Endothelial cell of umbilical vein (primary cell): Measurements from ENCODE around the gene ANKMY1. TPM values are rescaled to one million over a fixed set of nuclear protein-coding genes. Genes with fewer than 3 reads are reported as not detected.

Experiments
- BruUV-seq: library from RNA; stranded (reverse); fragments of 400-500 nt; replicated peaks from 2 replicates; lab custom pipeline; 2021; lab: Mats Ljungman, UMichigan
- CTCF ChIA-PET: fragments of 300-600, 350-600 bp; sonication (Branson Sonifier 250); formaldehyde crosslinking; loops from one replicate; lab custom pipeline; 2021; ENCODE audit warnings: antibody characterized with exemption, inconsistent platforms; lab: Charles Lee
- POLR2A ChIA-PET: fragments of 300-600, 350-600 bp; sonication (Branson Sonifier 250); formaldehyde crosslinking; loops from one replicate; lab custom pipeline; 2021; ENCODE audit warnings: antibody characterized with exemption, inconsistent platforms; lab: Charles Lee
- DNase-seq: peaks from one replicate; pipeline ENCODE4 v3.0.0-alpha.2; 2011; ENCODE audit warnings: low read depth, low spot score
- FAIRE-seq: peaks from 2 replicates; lab custom pipeline; 2011; peaks lifted over from hg19 to GRCh38; lab: Jason Lieb, UNC
- H2AFZ ChIP-seq: 2 replicates; pipeline ENCODE4 v1.6.0; 2012; ENCODE audit warnings: low read depth, low read length, control low read depth, inconsistent platforms
- H3K27ac ChIP-seq: 2 replicates; pipeline ENCODE4 v1.5.1; 2011; ENCODE audit warnings: low read depth, mild to moderate bottlenecking, control low read depth, low read length, moderate library complexity; ENCODE audit not compliant: insufficient read depth
- H3K27me3 ChIP-seq, 2 experiments: 2 replicates each; pipeline versions ENCODE4 v1.6.0 to v1.6.1; 2011; ENCODE audit warnings: low read length in 2 of 2, mixed read lengths in 1 of 2; ENCODE audit not compliant: control insufficient read depth in 2 of 2, insufficient read depth in 2 of 2
- H3K36me3 ChIP-seq, 2 experiments: 2 replicates in 1 of 2; 3 replicates in 1 of 2; pipeline ENCODE4 v1.5.1; 2011; ENCODE audit warnings: low read length in 2 of 2, mild to moderate bottlenecking in 1 of 2, moderate library complexity in 1 of 2; ENCODE audit not compliant: control insufficient read depth in 2 of 2, insufficient read depth in 2 of 2; ENCODE audit errors: extremely low read depth in 1 of 2
- H3K4me1 ChIP-seq: 3 replicates; pipeline ENCODE4 v1.5.1; 2011; ENCODE audit warnings: mild to moderate bottlenecking, low read length; ENCODE audit not compliant: control insufficient read depth, insufficient read depth; ENCODE audit errors: extremely low read depth
- H3K4me2 ChIP-seq: 2 replicates; pipeline ENCODE4 v1.6.1; 2011; ENCODE audit warnings: low read length, control low read depth, mixed read lengths; ENCODE audit not compliant: insufficient read depth
- H3K4me3 ChIP-seq, 3 experiments: fragments of 200-600 bp in 1 of 3; sonication (generic), shearing (Covaris generic) in 1 of 3; replicated peaks in 1 of 3; 2 replicates each; pipeline ENCODE4 v1.5.1; 2011 to 2016; ENCODE audit warnings: control low read depth in 3 of 3, low read length in 3 of 3, mild to moderate bottlenecking in 2 of 3, inconsistent platforms in 1 of 3, low read depth in 1 of 3, moderate library complexity in 1 of 3; ENCODE audit not compliant: insufficient read depth in 1 of 3
- H3K79me2 ChIP-seq: 2 replicates; pipeline ENCODE4 v1.6.0; 2012; ENCODE audit warnings: low read length, inconsistent platforms; ENCODE audit not compliant: control insufficient read depth, insufficient read depth
- H3K9ac ChIP-seq: replicated peaks from 2 replicates; pipeline ENCODE3; 2011; ENCODE audit warnings: low read length, control low read depth; ENCODE audit not compliant: insufficient read depth; ENCODE audit errors: extremely low read depth
- H3K9me1 ChIP-seq: replicated peaks from 3 replicates; pipeline ENCODE4 v1.6.0; 2011; ENCODE audit warnings: mild to moderate bottlenecking, low read length; ENCODE audit not compliant: control insufficient read depth, insufficient read depth; ENCODE audit errors: extremely low read depth
- H3K9me3 ChIP-seq: replicated peaks from 2 replicates; pipeline ENCODE4 v1.5.1; 2012; ENCODE audit warnings: low read length, inconsistent platforms; ENCODE audit not compliant: control insufficient read depth, insufficient read depth
- H4K20me1 ChIP-seq: replicated peaks from 2 replicates; pipeline ENCODE3; 2011; ENCODE audit warnings: mild to moderate bottlenecking, low read length; ENCODE audit not compliant: control insufficient read depth, insufficient read depth; ENCODE audit errors: extremely low read depth
- CTCF ChIP-seq, 2 donors: IDR thresholded peaks; 1 replicate in 1 of 2; 2 replicates in 1 of 2; pipeline ENCODE4 v1.5.1; 2011; ENCODE audit warnings: low read length in 2 of 2, mild to moderate bottlenecking in 2 of 2, moderate library complexity in 2 of 2, control low read depth in 1 of 2, inconsistent platforms in 1 of 2, low read depth in 1 of 2; ENCODE audit not compliant: insufficient read depth in 1 of 2; ENCODE audit errors: extremely low read depth in 1 of 2
- EZH2 ChIP-seq: IDR thresholded peaks from 2 replicates; pipeline ENCODE4 v1.6.1; 2012; ENCODE audit warnings: borderline replicate concordance, low read depth, mild to moderate bottlenecking, moderate library complexity, low read length, inconsistent platforms; ENCODE audit not compliant: severe bottlenecking
- FOS ChIP-seq: IDR thresholded peaks from 2 replicates; pipeline ENCODE4 v1.6.1; 2011; ENCODE audit warnings: mild to moderate bottlenecking, low read length, moderate library complexity, borderline replicate concordance; ENCODE audit not compliant: insufficient read depth
- GATA2 ChIP-seq: IDR thresholded peaks from 2 replicates; pipeline ENCODE4 v1.7.0; 2011; ENCODE audit warnings: low read depth, mild to moderate bottlenecking, moderate library complexity, mixed read lengths, low read length; ENCODE audit not compliant: insufficient read length, insufficient read depth
- JUN ChIP-seq: IDR thresholded peaks from 2 replicates; pipeline ENCODE4 v1.6.1; 2011; ENCODE audit warnings: borderline replicate concordance, low read depth; ENCODE audit not compliant: insufficient read length, insufficient read depth
- MAX ChIP-seq: IDR thresholded peaks from 2 replicates; pipeline ENCODE4 v1.6.1; 2011; ENCODE audit not compliant: insufficient read depth, insufficient read length
- MYC ChIP-seq: IDR thresholded peaks from one replicate; pipeline ENCODE4 v1.6.1; 2011; ENCODE audit warnings: mild to moderate bottlenecking, low read depth, low read length
- POLR2A ChIP-seq: IDR thresholded peaks from 2 replicates; pipeline ENCODE4 v1.6.1; 2012; ENCODE audit warnings: low read depth, mild to moderate bottlenecking, control low read depth, low read length
- POLR2AphosphoS5 ChIP-seq: IDR thresholded peaks from 2 replicates; pipeline ENCODE4 v1.6.1; 2012; ENCODE audit warnings: low read depth, mild to moderate bottlenecking, control low read depth, low read length, moderate library complexity; ENCODE audit not compliant: insufficient read depth
- dilution Hi-C: fragments of 300-500 bp; cut with MboI; formaldehyde crosslinking; loops from one replicate; pipeline ENCODE4 v1.15.0; 2019; ENCODE audit warnings: low sequenced_read_pairs; ENCODE audit not compliant: extremely low pct_ligation_motif_present
- intact Hi-C: fragments of 100-400 bp; cut with micrococcal nuclease; formaldehyde crosslinking; loops from one replicate; pipeline ENCODE4 v1.10.0; 2022
- polyA plus RNA-seq, 4 experiments: library from polyadenylated mRNA; depleted of rRNA in 3 of 4; stranded (reverse) in 3 of 4; unstranded in 1 of 4; fragments of >200 nt; gene quantifications; 2 replicates each; pipeline versions ENCODE4 v1.2.1 to v1.2.3, GENCODE V29; 2011 to 2012; ENCODE audit warnings: missing spikeins in 1 of 4
- total RNA-seq: library from RNA; stranded (reverse); gene quantifications from 2 replicates; pipeline ENCODE4 v1.2.3, GENCODE V29; 2021

ANKMY1 gene
- total and polyA plus RNA-seq, 2 donors (not counting 3 experiments of a cell fraction or from before 2014, with no cell fraction given): 9.0 to 16.0 TPM

GRCh38 chr2:240574386-240575100 is 16.8 kb upstream of the ANKMY1 start:
- intact Hi-C loops (no loop called here), dilution Hi-C loops (no loop called here)
- H3K4me2 ChIP-seq: no peak overlapping the region
- CTCF ChIA-PET: interaction anchor here (1.1 kb wide), 1 partner anchor 12 kb away, joined by 3 read pairs; the partner anchor contains the start of gene CAPN10
- POLR2A ChIA-PET: no interaction called here
- no peaks in the 10 kb centered on the region for H4K20me1 ChIP-seq
- peaks cover 3% of the 10 kb centered on the region for H3K4me1 ChIP-seq
- H3K4me3 ChIP-seq: no peak overlapping the region
- DNase-seq (no peak), FAIRE-seq (no peak)
- H3K36me3 ChIP-seq: peaks cover 0 to 30% of the 10 kb centered on the region in 2 experiments
- no peak overlapping the region for H3K27ac ChIP-seq
- peaks cover 13% of the 10 kb centered on the region for H3K79me2 ChIP-seq
- no peak overlapping the region for H3K9ac ChIP-seq
- no peak overlapping the region for H2AFZ ChIP-seq
- H3K27me3 ChIP-seq: no peaks in the 10 kb centered on the region
- no TSS peak for BruUV-seq
- TF ChIP-seq POLR2A (no peak), MAX (no peak), MYC (no peak), FOS (no peak), CTCF (IDR thresholded peaks at IDR 0.05; ENCODE audit: extremely low read depth in 1 of 2, insufficient read depth in 1 of 2, low read depth in 1 of 2, low read length in 2 of 2) (no peak), EZH2 (no peak), POLR2AphosphoS5 (no peak), JUN (no peak), GATA2 (no peak)
- H3K9me3 ChIP-seq: no peaks in the 10 kb centered on the region
- H3K9me1 ChIP-seq: no peaks in the 10 kb centered on the region
